ENCODE measurements around the gene YWHAG.

The YWHAG gene

GRCh38 chr7:76316984-76317781 lies 41.6 kb downstream of the YWHAG start:
- ATAC-seq: no peak
- TF ChIP-seq PPARA (CRISPR knock-in tag; IDR thresholded peaks at IDR 0.05; ENCODE audit: borderline replicate concordance) (no peak), BACH2 (CRISPR knock-in tag; IDR thresholded peaks at IDR 0.05; ENCODE audit: borderline replicate concordance) (no peak), PATZ1 (CRISPR knock-in tag; IDR thresholded peaks at IDR 0.05; ENCODE audit: borderline replicate concordance) (no peak), CSRNP3 (CRISPR knock-in tag; IDR thresholded peaks at IDR 0.05) (no peak), OSR1 (CRISPR knock-in tag; IDR thresholded peaks at IDR 0.05) (no peak), RARB (CRISPR knock-in tag; IDR thresholded peaks at IDR 0.05) (no peak), ZNF565 (CRISPR knock-in tag; conservative IDR thresholded peaks at IDR 0.05; ENCODE audit: low read depth) (no peak), SNAI2 (CRISPR knock-in tag; IDR thresholded peaks at IDR 0.05) (no peak), CREB5 (CRISPR knock-in tag; IDR thresholded peaks at IDR 0.05; ENCODE audit: low read depth) (no peak), ISL1 (CRISPR knock-in tag; IDR thresholded peaks at IDR 0.05) (no peak), ZNF8 (CRISPR knock-in tag; IDR thresholded peaks at IDR 0.05) (no peak), ESRRG (CRISPR knock-in tag; IDR thresholded peaks at IDR 0.05) (no peak), CSDC2 (CRISPR knock-in tag; IDR thresholded peaks at IDR 0.05) (no peak), TOX (CRISPR knock-in tag; IDR thresholded peaks at IDR 0.05; ENCODE audit: borderline replicate concordance) (no peak), POU6F1 (CRISPR knock-in tag; IDR thresholded peaks at IDR 0.05; ENCODE audit: borderline replicate concordance, low read depth) (no peak), ZFP3 (CRISPR knock-in tag; IDR thresholded peaks at IDR 0.05) (no peak), GLIS3 (CRISPR knock-in tag; IDR thresholded peaks at IDR 0.05) (no peak), ZNF70 (CRISPR knock-in tag; IDR thresholded peaks at IDR 0.05) (no peak), TSHZ2 (CRISPR knock-in tag; IDR thresholded peaks at IDR 0.05) (no peak), ZFP30 (CRISPR knock-in tag; IDR thresholded peaks at IDR 0.05) (no peak)

- no peak for ATAC-seq
- no peak for TF ChIP-seq RARB (CRISPR knock-in tag; IDR thresholded peaks at IDR 0.05)
- TF ChIP-seq CSRNP3 (CRISPR knock-in tag; IDR thresholded peaks at IDR 0.05): no peak
- TF ChIP-seq POU6F1 (CRISPR knock-in tag; IDR thresholded peaks at IDR 0.05; ENCODE audit: borderline replicate concordance, low read depth): no peak
- TF ChIP-seq PPARA (CRISPR knock-in tag; IDR thresholded peaks at IDR 0.05; ENCODE audit: borderline replicate concordance): no peak
- TF ChIP-seq TCF4 (CRISPR knock-in tag; IDR thresholded peaks at IDR 0.05; ENCODE audit: borderline replicate concordance): no peak
- TF ChIP-seq ISL1 (CRISPR knock-in tag; IDR thresholded peaks at IDR 0.05): no peak
- TF ChIP-seq OSR1 (CRISPR knock-in tag; IDR thresholded peaks at IDR 0.05): no peak
- TF ChIP-seq GLIS3 (CRISPR knock-in tag; IDR thresholded peaks at IDR 0.05): no peak
- TF ChIP-seq TSHZ2 (CRISPR knock-in tag; IDR thresholded peaks at IDR 0.05): no peak
- TF ChIP-seq SNAI2 (CRISPR knock-in tag; IDR thresholded peaks at IDR 0.05): no peak
- no peak for TF ChIP-seq ZC3H10 (CRISPR knock-in tag; IDR thresholded peaks at IDR 0.05)
Measured at GRCh38 chr7:76315364-76315763, 43.4 kb downstream of the YWHAG start.

All from SK-N-SH treated with all-trans-retinoic acid at 6 μM for 48 hours (cell line).